22Rv1 (cell line): Measurements from ENCODE around the gene PTDSS2.

ENCODE experiments used
- CTCF ChIP-seq: fragments of 450-650 bp; IDR thresholded peaks from 2 replicates; pipeline ENCODE4 v1.5.1; 2017; ENCODE audit warnings: mild to moderate bottlenecking
- ZFX ChIP-seq: fragments of 450-650 bp; IDR thresholded peaks from 2 replicates; pipeline ENCODE4 v1.6.1; 2017; ENCODE audit warnings: antibody characterized with exemption, borderline replicate concordance

GRCh38 chr11:502288-503178 is 52.5 kb downstream of the PTDSS2 start:
- TF ChIP-seq CTCF = no peak
- no peak for TF ChIP-seq ZFX
